NCI-H2171 treated with DMSO at 0.1 percent for 48 hours (cell line): ENCODE measurements around the gene UBE3B.
A peak's percentile ranks its signal among the peaks of the same experiment; 100 is the strongest.

Experiments used
- DNase-seq: peaks from one replicate; lab custom pipeline; 2025; lab: John Stamatoyannopoulos, UW

UBE3B gene

DNA sequence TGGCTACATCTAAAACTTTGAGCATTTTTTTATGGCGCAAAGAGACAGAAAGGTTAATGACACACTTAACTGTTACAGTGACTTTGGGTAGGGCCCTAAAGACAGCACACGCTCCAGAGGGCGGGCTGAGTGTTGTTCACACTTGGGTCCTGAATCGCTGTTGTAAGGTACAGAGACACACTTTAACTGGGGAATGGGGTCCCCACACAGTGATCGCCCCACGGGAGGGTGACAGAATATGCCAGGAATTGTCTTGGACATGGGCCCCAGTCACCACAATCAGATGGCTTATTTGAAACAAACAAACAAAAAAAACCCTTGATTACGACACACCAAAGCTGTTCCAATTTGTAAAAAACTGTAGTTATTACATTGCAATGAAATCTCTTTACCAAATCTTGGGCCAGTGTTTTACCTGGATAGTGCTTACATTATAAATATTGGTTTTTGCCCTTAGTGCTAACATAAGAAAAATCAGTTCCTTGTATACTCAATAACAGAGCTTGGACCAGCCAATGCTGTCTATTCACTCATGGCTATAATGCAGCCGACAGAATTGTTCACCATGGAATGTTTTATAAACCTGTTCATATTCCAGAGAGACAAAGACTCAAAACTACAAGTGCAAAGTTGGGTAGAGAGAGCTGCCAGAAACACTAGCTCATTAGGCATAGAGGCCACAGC, 28.6 kb upstream of the UBE3B start:
- no peak for DNase-seq

DNA sequence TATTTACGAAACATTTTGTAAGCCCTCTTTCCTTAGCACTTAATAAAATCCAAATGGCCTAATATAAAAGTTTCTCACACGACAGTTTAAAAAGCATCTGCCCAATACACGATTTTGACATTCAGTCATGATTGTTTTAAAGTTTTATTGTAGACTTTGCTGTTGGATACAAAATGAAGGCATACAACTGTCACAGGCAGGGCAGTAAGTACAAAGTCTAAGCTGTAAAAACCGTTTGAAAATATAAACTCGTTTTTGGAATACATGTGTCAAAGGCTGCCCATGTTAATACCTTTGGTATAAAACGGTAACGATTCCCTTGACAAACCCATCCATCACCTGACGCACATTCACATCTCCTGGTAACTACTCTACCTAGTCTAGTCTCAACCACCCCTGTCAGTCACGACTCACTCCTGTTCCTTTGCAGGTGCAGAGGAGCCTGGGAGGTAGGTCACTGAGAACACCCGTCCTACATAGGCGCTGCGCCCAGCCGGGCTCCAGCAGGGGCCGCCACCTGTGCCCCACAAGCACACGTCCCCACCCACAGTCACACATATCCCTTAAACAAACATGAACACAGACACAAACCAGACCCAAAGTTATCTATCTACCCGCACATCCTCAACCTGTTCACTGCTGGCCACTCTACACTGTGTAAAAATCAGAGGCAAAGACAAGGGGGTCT, 27.4 kb upstream of the UBE3B start:
- DNase-seq = no peak

DNA sequence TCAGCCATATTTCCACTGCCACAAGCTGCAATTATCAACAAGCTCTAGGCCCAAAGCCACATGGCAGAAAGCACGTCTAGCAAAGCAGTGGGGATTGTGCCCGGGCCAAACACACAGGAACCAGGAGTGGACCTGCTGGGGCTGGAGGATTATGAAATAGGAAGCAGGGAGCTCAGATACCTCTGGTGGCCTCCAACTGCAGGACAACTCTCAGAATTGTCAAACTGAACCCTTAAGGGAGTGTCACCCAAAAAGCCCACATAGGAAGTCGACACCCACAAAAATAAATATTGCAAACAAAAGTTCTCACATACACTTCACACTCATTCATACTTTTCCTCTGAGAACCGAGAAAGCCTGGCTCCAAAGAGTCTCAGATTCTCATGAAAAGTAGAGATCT, 26.5 kb upstream of the UBE3B start:
- no peak for DNase-seq

DNA sequence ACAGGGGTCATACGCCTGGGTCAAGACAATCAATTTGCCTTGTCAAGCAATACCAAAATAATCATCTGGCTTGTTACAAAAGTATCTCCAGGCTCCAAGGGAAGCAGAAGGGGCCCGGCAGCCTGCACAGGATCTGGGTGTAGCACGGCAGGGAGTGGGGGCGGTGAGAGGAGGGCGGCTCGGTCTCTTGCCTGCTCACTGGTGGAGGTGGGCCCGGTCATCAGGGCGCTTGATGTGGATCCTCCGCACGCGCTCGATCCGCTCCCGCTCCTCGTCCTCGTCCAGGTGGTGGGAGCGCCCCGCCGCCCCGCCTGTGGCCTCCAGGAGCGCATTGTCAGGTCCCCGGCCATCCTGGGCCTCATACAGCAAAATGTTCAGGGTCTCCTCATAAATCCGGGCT, 26.0 kb upstream of the UBE3B start:
- DNase-seq = no peak

DNA sequence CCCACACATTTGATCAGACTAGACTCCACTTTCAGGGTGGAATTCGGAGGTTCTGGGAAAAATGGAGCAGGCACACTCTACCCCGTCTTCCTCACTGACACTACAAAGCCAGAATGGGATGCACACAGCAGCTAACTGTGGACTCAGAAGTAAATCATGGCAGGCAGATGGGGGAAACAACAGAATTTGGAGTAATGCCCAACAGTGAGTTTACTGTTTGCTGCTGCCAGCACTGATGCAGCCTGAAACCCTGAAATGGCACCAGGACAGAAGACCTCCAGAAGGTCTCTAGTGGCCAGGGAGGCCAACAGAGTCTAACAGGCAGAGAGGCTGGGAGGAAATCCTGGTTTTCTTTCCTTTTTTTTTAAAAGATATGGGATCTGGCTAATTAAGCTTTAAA, 24.9 kb upstream of the UBE3B start:
- peak; percentile 38 for DNase-seq

DNA sequence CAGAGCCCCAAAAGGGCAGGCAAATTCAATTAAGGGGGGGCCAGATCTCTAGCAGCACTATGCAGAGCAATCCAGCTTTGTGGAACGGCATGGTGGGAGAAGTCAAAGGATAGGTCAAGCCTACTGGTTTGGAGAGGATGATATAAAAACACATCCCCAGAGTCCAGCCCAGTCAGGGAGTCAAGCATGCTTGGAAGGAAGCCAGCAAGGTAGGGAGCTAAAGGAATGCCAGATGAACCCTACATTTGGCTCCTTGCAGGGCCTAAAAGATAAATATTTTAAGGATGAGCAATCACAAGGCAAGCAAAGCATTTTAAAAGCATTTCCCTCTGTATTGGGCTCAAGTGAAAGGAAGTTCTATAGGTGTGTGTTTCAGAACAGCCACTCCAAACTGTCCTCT, 21.7 kb upstream of the UBE3B start:
- DNase-seq = no peak

DNA sequence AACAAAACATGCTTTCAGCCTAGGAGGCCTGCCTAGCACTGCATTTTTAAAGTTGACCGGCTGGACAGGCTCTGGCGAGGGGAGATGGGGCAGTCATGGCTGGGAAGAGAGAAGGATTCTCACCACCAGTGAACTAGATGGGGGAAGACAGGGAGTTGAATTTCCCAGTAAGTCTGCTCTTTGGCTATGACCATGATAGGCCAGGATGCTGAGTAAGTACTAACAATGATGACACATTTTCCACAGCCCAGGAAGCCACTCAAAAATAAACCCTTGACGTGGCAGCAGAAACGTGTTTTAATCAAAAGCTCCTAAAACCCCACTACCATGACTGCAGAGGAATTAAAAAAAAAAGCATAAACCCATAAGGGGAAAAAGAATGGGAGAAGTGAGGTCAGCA, 19.3 kb upstream of the UBE3B start:
- DNase-seq = no peak

DNA sequence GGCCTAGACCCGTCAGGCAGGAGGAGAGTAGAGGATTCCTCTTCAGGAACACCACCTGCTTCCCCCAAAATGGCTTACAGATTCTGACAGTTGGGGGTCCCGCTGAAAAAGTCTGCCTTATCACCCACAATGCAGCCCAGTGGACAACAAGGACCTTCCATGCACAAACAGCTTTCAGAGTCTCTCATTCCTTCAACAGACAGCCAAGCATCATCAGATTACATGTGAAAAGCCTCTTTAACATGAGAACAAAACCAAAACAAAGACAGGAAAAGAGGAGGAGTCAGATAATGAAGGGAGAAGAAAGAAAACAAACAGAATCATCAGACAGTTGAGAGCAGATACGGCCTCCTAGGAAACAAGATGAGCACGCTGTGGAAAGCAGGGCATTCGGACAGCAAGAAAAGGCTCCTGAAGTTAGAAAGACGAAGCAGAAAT, 18.6 kb upstream of the UBE3B start:
- no peak for DNase-seq

DNA sequence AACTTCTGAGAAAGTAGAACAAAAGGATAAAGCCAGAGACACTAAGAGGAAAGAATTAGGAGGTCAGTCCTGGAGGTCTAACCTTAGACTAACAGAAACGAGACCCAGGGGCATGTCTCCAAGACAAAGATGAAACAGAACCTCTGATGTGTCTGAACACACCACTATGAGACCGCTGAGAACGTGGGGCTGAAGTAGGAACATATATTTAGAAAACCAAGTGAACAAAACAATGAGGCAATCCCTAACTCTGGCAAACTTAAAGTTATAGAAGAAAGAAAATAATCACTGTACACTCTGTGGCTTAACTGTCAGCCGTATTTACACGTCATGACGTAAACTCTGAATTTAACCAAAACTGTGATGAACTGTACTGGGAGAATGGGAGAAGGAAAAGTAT, 18.2 kb upstream of the UBE3B start:
- DNase-seq = no peak

DNA sequence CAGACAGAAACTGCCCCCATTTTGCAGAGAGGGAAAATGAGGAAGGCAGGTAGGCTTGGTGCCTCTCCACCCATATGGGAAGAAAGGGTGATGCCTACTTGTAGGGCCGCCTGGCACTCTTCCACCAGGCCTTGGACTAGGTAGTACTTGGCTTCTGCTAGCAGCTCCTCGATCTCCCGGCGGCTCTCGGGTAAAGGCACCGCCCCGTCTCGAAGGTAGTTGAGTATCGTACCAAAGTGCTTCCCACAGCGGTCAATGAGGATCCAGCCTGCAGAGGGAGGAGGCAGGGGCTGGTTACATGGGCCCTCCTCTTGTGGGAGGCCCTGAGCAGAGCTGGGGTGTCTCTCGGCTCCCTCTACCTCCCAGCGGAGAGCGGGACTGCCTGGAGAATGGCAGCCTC, 16.9 kb upstream of the UBE3B start:
- no peak for DNase-seq

DNA sequence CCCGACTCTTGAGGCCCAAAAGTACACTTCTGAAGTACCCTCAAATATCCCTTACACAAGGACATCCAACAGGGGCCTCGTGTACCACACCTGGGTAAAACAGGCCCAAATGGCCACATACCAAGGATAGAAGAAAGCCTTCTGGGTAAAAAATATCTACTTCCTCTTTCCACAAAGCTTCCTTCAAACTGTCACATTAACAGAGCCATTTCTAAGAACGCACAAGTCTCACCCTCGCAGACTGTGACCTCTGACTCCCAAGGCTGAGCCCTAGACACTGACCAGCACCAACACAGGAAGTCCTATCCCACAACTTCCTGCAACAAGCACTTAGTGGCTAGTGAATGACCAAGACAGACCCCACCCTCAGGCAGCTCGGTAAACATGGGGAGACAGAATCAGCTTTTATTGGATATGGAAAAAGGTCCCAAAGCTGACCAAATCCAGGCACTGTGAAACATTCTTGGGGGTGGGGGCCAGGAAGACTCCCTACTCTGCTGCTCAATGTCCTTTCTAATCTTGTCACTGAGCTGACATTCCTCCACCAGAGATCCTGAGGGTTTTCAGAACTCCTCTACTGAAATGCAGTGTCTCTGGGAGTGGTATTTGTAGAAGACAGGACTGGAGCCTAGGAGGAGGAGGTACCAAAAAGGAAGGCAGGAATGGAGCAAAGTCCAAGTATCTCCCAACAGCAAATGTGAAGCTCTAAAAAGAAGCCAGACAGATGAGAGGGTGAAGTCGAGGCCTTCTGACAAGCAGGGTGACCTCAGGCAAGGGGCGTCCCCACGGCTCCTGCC, 16.2 kb upstream of the UBE3B start:
- DNase-seq = no peak

DNA sequence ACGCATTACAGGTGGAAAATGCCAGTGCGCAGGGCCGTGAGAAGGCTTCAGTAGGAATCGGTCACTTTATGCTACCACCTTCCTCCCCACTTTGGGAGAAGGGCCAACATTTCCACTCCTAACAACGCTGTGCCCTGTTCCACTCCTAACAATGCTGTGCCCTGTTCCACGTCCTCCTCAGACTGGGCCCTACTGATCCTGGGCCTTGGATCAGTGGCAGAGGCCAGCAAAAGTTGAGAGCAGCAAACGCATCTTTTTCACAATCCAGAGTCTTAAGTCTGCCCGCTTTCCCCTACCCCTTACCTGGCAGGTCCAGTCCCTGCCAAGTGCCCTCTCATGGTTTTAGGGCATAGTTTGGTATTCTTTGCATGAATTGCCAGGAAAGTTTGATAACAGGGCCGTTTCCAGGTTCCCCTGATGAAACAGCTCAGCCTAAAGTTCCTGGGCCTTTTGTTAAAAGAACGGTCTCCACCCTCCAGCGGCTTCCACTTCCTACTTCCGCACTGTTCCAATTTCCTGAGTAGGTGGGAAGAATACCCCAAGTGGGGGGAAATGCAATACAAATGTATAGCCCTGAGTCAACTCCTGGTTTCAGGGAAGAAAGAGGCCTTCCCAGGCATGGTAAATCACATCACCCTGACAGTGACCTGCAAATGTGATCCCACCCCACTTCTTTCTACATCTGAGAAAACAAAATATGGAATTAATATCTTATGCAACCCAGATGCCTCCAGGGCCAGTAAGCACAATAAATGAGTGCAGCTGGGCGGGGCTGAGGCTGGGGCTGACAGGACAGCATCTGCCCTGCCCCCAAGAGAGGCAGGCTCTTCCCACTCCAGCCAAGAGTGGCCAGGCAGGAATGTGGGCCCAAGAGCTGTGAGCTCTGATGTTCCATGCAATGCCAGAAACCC, 15.3 kb upstream of the UBE3B start:
- DNase-seq = no peak

DNA sequence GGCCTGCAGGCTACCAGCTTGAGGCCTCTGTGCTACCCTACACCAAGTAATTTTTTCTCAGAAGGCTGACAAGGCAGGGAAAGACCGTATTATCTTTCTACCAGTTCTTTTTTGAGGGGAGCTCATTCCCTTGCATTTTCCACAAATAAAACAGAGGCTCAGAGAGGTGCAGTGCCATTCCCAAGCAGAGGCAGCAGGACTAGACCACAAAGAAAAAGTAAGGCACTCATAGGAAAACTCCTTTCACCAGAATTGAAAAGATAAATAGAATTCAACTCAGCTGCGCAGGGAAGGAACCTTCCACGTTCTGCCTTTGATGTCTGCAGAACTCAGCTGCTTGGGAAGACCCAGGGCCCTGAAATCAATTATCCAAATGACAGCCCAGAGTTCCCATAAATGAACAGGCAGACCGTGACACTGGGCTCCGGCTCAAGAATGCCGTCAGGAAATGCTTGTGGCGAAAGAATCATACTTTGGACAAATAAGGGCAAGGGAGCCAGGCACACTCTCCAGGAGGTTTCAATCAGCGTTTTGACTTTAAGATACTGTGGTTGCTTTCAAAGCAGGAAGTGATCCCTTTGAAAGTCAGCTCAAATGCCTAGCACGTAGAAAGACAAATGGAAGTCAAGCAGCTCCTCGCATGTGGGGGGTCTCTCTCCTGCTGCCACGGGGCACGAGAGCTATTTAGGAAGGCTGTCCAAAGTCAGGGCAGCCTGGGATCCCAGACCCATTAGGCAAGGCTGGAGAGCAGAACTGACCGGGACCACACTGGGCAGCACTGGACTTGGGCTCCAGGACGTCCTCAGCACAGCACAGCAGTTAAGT, 14.4 kb upstream of the UBE3B start:
- DNase-seq = no peak

DNA sequence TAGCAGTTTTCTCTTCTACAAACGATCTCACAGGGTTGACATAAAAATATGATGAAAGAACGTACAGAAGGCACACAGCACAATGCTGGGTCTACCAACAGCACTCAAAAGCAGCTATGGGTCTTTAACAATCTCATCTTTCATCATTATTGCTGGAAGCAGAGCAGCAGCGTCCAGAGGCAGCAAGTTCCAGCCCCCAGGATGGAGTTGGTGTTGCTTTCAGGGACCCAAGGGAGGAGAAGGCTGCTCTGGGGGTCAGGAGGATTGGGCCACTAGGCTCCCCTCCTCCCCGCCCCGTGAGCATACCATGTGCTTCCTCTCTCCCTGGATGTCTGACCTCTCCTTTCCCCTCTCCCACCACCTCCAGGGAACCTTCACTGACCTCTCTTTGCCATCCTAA, 13.7 kb upstream of the UBE3B start:
- no peak for DNase-seq

DNA sequence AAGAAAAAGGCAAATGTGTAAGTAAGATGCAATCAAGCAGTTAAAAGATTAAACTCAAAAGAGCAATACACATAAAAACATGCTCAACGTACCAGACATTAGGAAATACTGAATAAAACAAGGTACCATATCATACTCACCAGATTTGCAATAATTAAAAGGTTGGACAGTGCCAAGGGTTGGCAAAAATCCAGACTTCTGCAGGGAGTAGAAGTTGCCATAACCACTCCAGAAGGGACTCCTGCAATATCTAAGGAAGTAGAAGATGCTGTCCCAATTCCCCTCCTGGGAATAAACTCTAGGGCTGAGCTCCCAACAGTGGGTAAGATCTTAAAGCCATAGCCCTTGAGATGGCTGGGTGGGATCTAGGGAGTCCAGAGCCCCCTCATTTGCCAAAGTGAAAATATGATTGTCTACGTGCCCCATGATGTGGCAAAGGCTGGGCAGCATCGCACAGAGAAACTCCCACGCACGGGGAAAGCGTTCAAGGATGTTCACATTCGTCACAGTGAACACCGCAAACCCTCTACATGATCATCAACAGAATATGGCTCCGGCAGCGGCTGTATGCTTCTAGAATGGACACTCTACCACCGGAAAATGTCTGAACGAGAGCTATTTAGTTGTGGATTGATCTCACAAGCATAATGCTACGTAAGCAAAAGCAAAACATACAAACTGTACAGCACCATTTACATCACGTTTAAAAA, 12.6 kb upstream of the UBE3B start:
- DNase-seq = no peak

DNA sequence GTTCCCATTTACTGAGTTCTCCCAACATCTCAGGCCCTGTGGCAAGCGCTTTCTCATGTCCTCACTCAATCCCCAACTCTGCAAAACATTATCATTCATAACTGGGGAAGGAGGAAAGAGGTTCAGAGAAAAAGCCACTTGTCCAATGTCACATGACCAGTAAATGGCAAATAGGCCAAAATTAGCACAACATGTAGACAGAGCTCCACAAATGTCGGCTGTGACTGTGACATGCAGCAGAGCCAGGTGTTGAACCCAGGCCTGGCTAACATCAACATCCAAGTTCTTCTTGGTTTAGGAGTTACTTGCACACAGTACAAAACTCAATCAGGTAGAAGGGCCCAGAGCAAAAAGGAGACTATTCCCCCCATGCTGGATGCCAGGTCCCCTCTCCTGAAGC, 11.1 kb upstream of the UBE3B start:
- no peak for DNase-seq

DNA sequence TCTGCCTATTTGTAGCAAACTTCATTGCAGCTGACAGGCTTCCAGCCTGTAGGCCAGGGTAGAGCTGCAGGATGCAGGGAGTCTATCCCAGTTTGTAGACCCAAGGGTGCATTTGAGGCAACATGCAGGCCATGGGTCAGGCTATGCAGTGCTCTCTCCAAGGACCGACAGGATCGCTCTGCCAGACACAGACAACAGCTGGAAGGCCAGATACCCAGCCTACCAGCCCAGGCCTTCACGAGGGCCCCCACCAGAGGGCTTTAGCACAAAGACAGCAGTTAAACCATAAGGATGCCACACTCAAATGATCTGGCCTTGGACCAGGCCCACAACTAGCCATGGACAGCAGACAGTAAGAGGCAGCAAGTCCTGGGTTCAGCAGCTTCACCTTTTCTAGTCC, 10.6 kb upstream of the UBE3B start:
- no peak for DNase-seq

DNA sequence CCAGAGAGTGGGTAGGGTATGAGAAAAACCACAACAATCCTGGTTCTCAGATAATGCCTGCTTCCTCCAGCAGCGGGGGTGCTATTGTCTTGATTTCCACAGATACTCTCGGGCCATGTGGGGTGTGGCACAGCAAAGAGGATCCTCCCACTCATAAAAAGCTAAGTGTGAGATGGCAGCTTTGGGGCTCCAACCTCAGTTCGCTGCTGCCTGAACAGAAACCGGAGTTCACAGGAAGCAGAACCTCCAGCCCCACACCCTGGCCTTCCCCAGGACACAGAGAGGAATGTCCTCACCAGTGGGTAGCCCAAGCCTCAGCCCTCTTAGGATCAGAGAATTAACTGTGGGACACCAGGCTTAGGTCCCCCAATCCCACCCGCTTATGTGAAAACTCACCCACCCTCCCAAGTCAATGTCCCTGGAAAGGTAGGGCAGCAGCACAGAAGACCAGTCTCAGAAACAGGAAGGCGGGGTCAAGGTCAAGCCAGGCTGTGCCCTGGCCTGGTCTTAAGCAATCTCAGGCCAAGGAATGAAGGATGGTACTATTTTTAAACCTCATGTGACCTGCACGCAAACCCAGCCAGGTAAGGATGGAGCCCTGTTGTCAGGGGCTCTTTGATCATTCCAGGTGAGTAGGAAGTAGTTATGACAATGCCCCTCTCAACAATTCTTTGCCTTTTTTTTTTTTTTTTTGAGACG, 9.3 kb upstream of the UBE3B start:
- no peak for DNase-seq

DNA sequence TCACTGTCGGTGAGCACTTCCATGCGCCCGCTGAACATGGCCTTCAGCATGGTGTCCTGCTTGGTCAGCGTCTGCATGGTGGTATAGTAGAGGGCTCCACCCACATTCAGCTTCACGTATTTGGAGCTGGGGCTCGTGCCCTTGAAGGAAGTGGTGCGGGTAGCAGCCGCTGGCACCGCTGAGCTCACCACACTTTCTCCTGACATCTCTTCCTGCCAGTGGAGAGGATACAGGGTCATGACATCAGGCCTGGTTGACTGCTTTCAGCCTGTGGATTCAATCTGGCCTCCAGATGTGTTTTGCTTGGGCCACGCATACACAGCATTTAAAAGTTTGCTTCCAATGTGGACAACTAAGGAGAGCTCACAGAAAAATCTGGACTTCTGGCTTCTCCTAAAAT, 7.9 kb upstream of the UBE3B start:
- DNase-seq = no peak

DNA sequence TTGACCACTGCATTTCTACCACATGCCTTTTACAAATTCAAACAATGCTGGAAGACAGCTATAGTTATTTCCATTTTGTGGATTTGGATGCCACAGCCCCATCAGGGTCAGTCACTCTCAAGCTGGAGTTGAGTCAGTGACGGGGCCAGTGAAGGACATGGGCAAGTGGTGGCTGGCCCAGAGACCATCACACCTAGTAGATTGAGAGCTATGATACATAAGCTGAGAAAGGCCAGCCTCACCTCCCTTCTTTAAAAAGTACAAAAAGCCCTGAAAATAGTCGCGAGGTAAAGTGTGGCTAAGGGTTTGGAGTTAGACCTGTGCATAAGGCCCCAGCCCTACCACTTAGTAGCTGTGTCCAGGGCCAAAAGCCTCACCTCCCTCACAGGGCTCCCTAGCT, 4.4 kb upstream of the UBE3B start:
- no peak for DNase-seq
